Brain microvascular endothelial cell (primary cell): ENCODE measurements around the gene POU6F2.

Experiments used
- DNase-seq: peaks from one replicate; pipeline ENCODE4 v3.0.0-alpha.2; 2020
- H3K27ac ChIP-seq: fragments of 250-450 bp; sonication (Bioruptor Pico); 2 replicates; pipeline ENCODE4 v1.5.1; 2020; ENCODE audit warnings: mild to moderate bottlenecking, moderate library complexity
- H3K27me3 ChIP-seq: fragments of 250-450 bp; sonication (Bioruptor Pico); replicated peaks from 2 replicates; pipeline ENCODE4 v1.5.1; 2020; ENCODE audit warnings: mild to moderate bottlenecking
- H3K36me3 ChIP-seq: fragments of 250-450 bp; sonication (Bioruptor Pico); replicated peaks from 2 replicates; pipeline ENCODE4 v1.5.1; 2020; ENCODE audit warnings: mild to moderate bottlenecking
- H3K4me3 ChIP-seq: 2 replicates; pipeline ENCODE4 v1.5.1; 2011; ENCODE audit warnings: low read depth, mild to moderate bottlenecking, control low read depth, low read length, moderate library complexity
- CTCF ChIP-seq: IDR thresholded peaks from 2 replicates; pipeline ENCODE4 v1.5.1; 2011; ENCODE audit warnings: low read depth, mild to moderate bottlenecking, moderate library complexity, low read length, control low read depth, inconsistent platforms; ENCODE audit errors: missing control alignments
- in situ Hi-C: cut with HindIII; loops from 2 replicates; pipeline ENCODE4 v1.10.0; 2017; ENCODE audit warnings: low sequenced_read_pairs, low pct_ligation_motif_present

The POU6F2 gene

GRCh38 chr7:39098506-39098905 is 120.8 kb downstream of the POU6F2 start:
- no peak overlapping the region for H3K27ac ChIP-seq
- H3K27me3 ChIP-seq = no peaks in the 10 kb centered on the region
- no peaks in the 10 kb centered on the region for H3K36me3 ChIP-seq
- TF ChIP-seq CTCF = no peak
- no peak for DNase-seq
- no peak overlapping the region for H3K4me3 ChIP-seq
- in situ Hi-C loops = no loop called here

GRCh38 chr7:39099146-39099545 is 121.4 kb downstream of the POU6F2 start:
- DNase-seq = no peak
- in situ Hi-C loops = no loop called here
- H3K36me3 ChIP-seq = no peaks in the 10 kb centered on the region
- H3K4me3 ChIP-seq = no peak overlapping the region
- TF ChIP-seq CTCF = no peak
- no peaks in the 10 kb centered on the region for H3K27me3 ChIP-seq
- H3K27ac ChIP-seq = no peak overlapping the region

- TF ChIP-seq CTCF = no peak
- Histone ChIP-seq H3K27ac (no peak overlapping the region), H3K36me3 (no peaks in the 10 kb centered on the region), H3K27me3 (no peaks in the 10 kb centered on the region), H3K4me3 (no peak overlapping the region)
- in situ Hi-C loops = no loop called here
- no peak for DNase-seq
Measured at GRCh38 chr7:39100270-39100669, 122.6 kb downstream of the POU6F2 start.

GRCh38 chr7:39102234-39102633 is 124.5 kb downstream of the POU6F2 start:
- Histone ChIP-seq H3K4me3 (no peak overlapping the region), H3K27ac (no peak overlapping the region), H3K27me3 (no peaks in the 10 kb centered on the region), H3K36me3 (no peaks in the 10 kb centered on the region)
- TF ChIP-seq CTCF = no peak
- in situ Hi-C loops = no loop called here
- DNase-seq = no peak

GRCh38 chr7:39105720-39106119 is 128.0 kb downstream of the POU6F2 start:
- H3K4me3 ChIP-seq = no peak overlapping the region
- no peak for DNase-seq
- no peaks in the 10 kb centered on the region for H3K36me3 ChIP-seq
- in situ Hi-C loops = no loop called here
- TF ChIP-seq CTCF = no peak
- H3K27me3 ChIP-seq = no peaks in the 10 kb centered on the region
- H3K27ac ChIP-seq = no peak overlapping the region

GRCh38 chr7:39125846-39126245 is 148.1 kb downstream of the POU6F2 start:
- Histone ChIP-seq H3K27me3 (no peaks in the 10 kb centered on the region), H3K27ac (no peak overlapping the region), H3K4me3 (no peak overlapping the region), H3K36me3 (no peaks in the 10 kb centered on the region)
- no peak for DNase-seq
- no peak for TF ChIP-seq CTCF
- in situ Hi-C loops = no loop called here
